ENCODE measurements around the gene COPS3. TPM values are rescaled to one million over a fixed set of nuclear protein-coding genes. Genes with fewer than 3 reads are reported as not detected.

Gene COPS3
- total and polyA plus RNA-seq, 2 of the 8 experiments (the other 6 are each of a cell fraction or from before 2014, with no cell fraction given), result 82.9 to 110 TPM

GRCh38 chr17:17216776-17217175, 64.3 kb downstream of the COPS3 start:
- Histone ChIP-seq H3K56ac (replicated peaks; ENCODE audit: insufficient read length, low read depth, low read length) (no peak overlapping the region), H2BK12ac (ENCODE audit: low read depth, low read length) (no peak overlapping the region), H3K23ac (ENCODE audit: insufficient read length) (no peak overlapping the region), H2BK15ac (ENCODE audit: low read length) (no peak overlapping the region), H3K9me3 (ENCODE audit: insufficient read depth in 2 of 2, low read depth in 1 of 2, low read length in 1 of 2) (no peaks in the 10 kb centered on the region), H3K27ac (ENCODE audit: low read depth, low read length) (no peak overlapping the region), H3K23me2 (ENCODE audit: low read depth, low read length) (no peaks in the 10 kb centered on the region), H2AK5ac (ENCODE audit: low read depth, low read length) (no peak overlapping the region), H3K27me3 (replicated peaks in 1 of 4; ENCODE audit: control insufficient read depth in 3 of 4, extremely low read depth in 1 of 4, insufficient read depth in 3 of 4, low read length in 3 of 4) (no peaks in the 10 kb centered on the region), H2AFZ (ENCODE audit: low read length) (no peak overlapping the region), H3K14ac (ENCODE audit: insufficient read length) (no peak overlapping the region), H3K4me1 (replicated peaks in 1 of 4; ENCODE audit: control insufficient read depth in 3 of 4, insufficient read depth in 4 of 4, low read length in 3 of 4) (no peaks in the 10 kb centered on the region; a peak in 1 of 7 replicates), H3K36me3 (ENCODE audit: control insufficient read depth in 2 of 4, insufficient read depth in 4 of 4, low read length in 3 of 4) (peaks cover 16 to 67% (median 52%) of the 10 kb centered on the region in 4 experiments; a peak in 7 of 8 replicates), H2BK20ac (ENCODE audit: low read length) (no peak overlapping the region), H4K91ac (replicated peaks; ENCODE audit: insufficient read length, low read length) (no peak overlapping the region), H4K8ac (ENCODE audit: extremely low read depth, insufficient read depth, low read length) (no peak overlapping the region), H3K79me1 (ENCODE audit: low read depth, low read length) (no peaks in the 10 kb centered on the region; the same call in 1 of the 2 replicates), H3K79me2 (ENCODE audit: control insufficient read depth in 1 of 2, insufficient read depth in 2 of 2, low read length in 2 of 2) (no peaks in the 10 kb centered on the region; a peak in 1 of 4 replicates), H3K4me3 (ENCODE audit: extremely low read depth in 1 of 4, insufficient read depth in 2 of 4, low read depth in 3 of 4, low read length in 4 of 4) (no peak overlapping the region), H4K20me1 (replicated peaks in 1 of 2; ENCODE audit: control insufficient read depth in 1 of 2, insufficient read depth in 2 of 2, low read length in 2 of 2) (peaks cover 2 to 8% of the 10 kb centered on the region in 2 experiments), H3K9ac (replicated peaks in 1 of 4; ENCODE audit: extremely low read depth in 1 of 4, low read depth in 3 of 4, low read length in 3 of 4) (no peak overlapping the region), H3K18ac (ENCODE audit: extremely low read depth, low read length) (no peak overlapping the region), H3K4ac (replicated peaks; ENCODE audit: insufficient read length, low read depth, low read length) (no peak overlapping the region), H2BK120ac (replicated peaks; ENCODE audit: low read depth, low read length) (no peak overlapping the region), H2BK5ac (ENCODE audit: low read depth, low read length) (no peak overlapping the region), H4K5ac (ENCODE audit: insufficient read length, low read depth, low read length) (no peak overlapping the region), H3K4me2 (ENCODE audit: insufficient read depth in 1 of 2, low read depth in 2 of 2, low read length in 2 of 2) (no peak overlapping the region)
- FAIRE-seq (no peak), DNase-seq (ENCODE audit: low read depth in 1 of 2, low spot score in 2 of 2) (no peak)
- CTCF ChIA-PET (ENCODE audit: partially characterized antibody), result interaction anchor here (2.9 kb wide), 1 partner anchor 74 kb away, joined by 11 read pairs; no protein-coding TSS in a partner anchor
- TF ChIP-seq CTCF (IDR thresholded peaks at IDR 0.05; ENCODE audit: control extremely low read depth in 1 of 3, insufficient read depth in 1 of 3, low read depth in 1 of 3, low read length in 3 of 3), result peak in 2 of 3 experiments; percentile 42 to 50; a peak in 2 of 4 replicates
- no peak for TF ChIP-seq HDAC2 (IDR thresholded peaks at IDR 0.05; ENCODE audit: borderline replicate concordance in 1 of 2, low read depth in 2 of 2, low read length in 2 of 2)
- TF ChIP-seq BCL11A (IDR thresholded peaks at IDR 0.05; ENCODE audit: low read depth in 2 of 2, low read length in 2 of 2), result no peak
- 93% methylated on average over 16 of the region's 16 CpGs; no CpG with 5 or more reads in 1 of the 2 experiments for WGBS, 2 experiments (ENCODE audit: extremely low coverage in 1 of 2, insufficient coverage in 1 of 2, insufficient read length in 1 of 2, insufficient replicate concordance in 2 of 2, low coverage in 1 of 2, low lambda C conversion rate in 2 of 2, missing lambda C conversion rate in 1 of 2)
- POLR2A ChIA-PET (ENCODE audit: partially characterized antibody), result interaction anchor here (0.8 to 1.0 kb wide), 2 partner anchors 11 to 64 kb away, joined by 3 to 5 read pairs; no protein-coding TSS in a partner anchor
